Measurements from ENCODE around the gene TNFRSF1A. TPM values are rescaled to one million over a fixed set of nuclear protein-coding genes. Genes with fewer than 3 reads are reported as not detected.
A peak's percentile ranks its signal among the peaks of the same experiment; 100 is the strongest.

The TNFRSF1A gene
- total RNA-seq, 2 donors from 2014 or later, result 49.3 to 62.6 TPM

GRCh38 chr12:6288235-6288634 is 53.6 kb downstream of the TNFRSF1A start:
- Mint-ChIP-seq H3K27ac (no peak overlapping the region), H3K36me3 (no peaks in the 10 kb centered on the region), H3K9me3 (no peaks in the 10 kb centered on the region)
- no peak for DNase-seq (ENCODE audit: low spot score in 2 of 2)
- ATAC-seq, result no peak

GRCh38 chr12:6285532-6286306 is 56.2 kb downstream of the TNFRSF1A start:
- H3K27ac Mint-ChIP-seq, result no peak overlapping the region
- DNase-seq (ENCODE audit: low spot score in 2 of 2) (no peak), ATAC-seq (no peak)
- no peaks in the 10 kb centered on the region for H3K36me3 Mint-ChIP-seq
- H3K9me3 Mint-ChIP-seq, result no peaks in the 10 kb centered on the region

- peak in 1 of 2 donors; percentile 73 for DNase-seq (ENCODE audit: low spot score in 2 of 2)
- H3K36me3 Mint-ChIP-seq, result no peaks in the 10 kb centered on the region
- H3K9me3 Mint-ChIP-seq, result no peaks in the 10 kb centered on the region
- ATAC-seq, result peak; percentile 79 to 85
- no peak overlapping the region for H3K27ac Mint-ChIP-seq
These were observed 56.8 kb downstream of the TNFRSF1A start for GRCh38 chr12:6285063-6285477.

GRCh38 chr12:6284273-6284672 is 57.6 kb downstream of the TNFRSF1A start:
- Mint-ChIP-seq H3K9me3 (no peaks in the 10 kb centered on the region), H3K36me3 (no peaks in the 10 kb centered on the region), H3K27ac (no peak overlapping the region)
- DNase-seq (ENCODE audit: low spot score in 2 of 2), result no peak
- ATAC-seq, result no peak

GRCh38 chr12:6282453-6282840 is 59.4 kb downstream of the TNFRSF1A start:
- no peak for ATAC-seq
- H3K9me3 Mint-ChIP-seq, result no peaks in the 10 kb centered on the region
- DNase-seq (ENCODE audit: low spot score in 2 of 2), result no peak
- no peak overlapping the region for H3K27ac Mint-ChIP-seq
- no peaks in the 10 kb centered on the region for H3K36me3 Mint-ChIP-seq

GRCh38 chr12:6281081-6281809 is 60.6 kb downstream of the TNFRSF1A start:
- peak overlapping the region in 1 of 2 donors; percentile 69 for H3K27ac Mint-ChIP-seq
- no peak for ATAC-seq
- DNase-seq (ENCODE audit: low spot score in 2 of 2), result no peak
- H3K36me3 Mint-ChIP-seq, result no peaks in the 10 kb centered on the region
- H3K9me3 Mint-ChIP-seq, result no peaks in the 10 kb centered on the region

- no peak for ATAC-seq
- no peak for DNase-seq (ENCODE audit: low spot score in 2 of 2)
- H3K9me3 Mint-ChIP-seq, result no peaks in the 10 kb centered on the region
- H3K27ac Mint-ChIP-seq, result no peak overlapping the region
- H3K36me3 Mint-ChIP-seq, result no peaks in the 10 kb centered on the region
These were observed 61.2 kb downstream of the TNFRSF1A start for GRCh38 chr12:6280672-6281071.

GRCh38 chr12:6280053-6280469 is 61.8 kb downstream of the TNFRSF1A start:
- ATAC-seq, result no peak
- Mint-ChIP-seq H3K9me3 (no peaks in the 10 kb centered on the region), H3K27ac (no peak overlapping the region), H3K36me3 (no peaks in the 10 kb centered on the region)
- DNase-seq (ENCODE audit: low spot score in 2 of 2), result no peak

- Mint-ChIP-seq H3K9me3 (no peaks in the 10 kb centered on the region), H3K27ac (no peak overlapping the region), H3K36me3 (no peaks in the 10 kb centered on the region)
- DNase-seq (ENCODE audit: low spot score in 2 of 2) (no peak), ATAC-seq (no peak)
These were observed 62.2 kb downstream of the TNFRSF1A start for GRCh38 chr12:6279631-6280030.

GRCh38 chr12:6279256-6279628 is 62.6 kb downstream of the TNFRSF1A start:
- no peaks in the 10 kb centered on the region for H3K9me3 Mint-ChIP-seq
- H3K36me3 Mint-ChIP-seq, result no peaks in the 10 kb centered on the region
- no peak overlapping the region for H3K27ac Mint-ChIP-seq
- DNase-seq (ENCODE audit: low spot score in 2 of 2) (no peak), ATAC-seq (no peak)

Other genes with a start within 250 kb of the TNFRSF1A start
- gene VWF, start 217.4 kb downstream of the TNFRSF1A start, total RNA-seq, result under 1 TPM in 1 of 2 donors, not detected in 1; 0.12 TPM
- gene CD9, start 141.7 kb downstream of the TNFRSF1A start, total RNA-seq, result 10 to 100 TPM in 1 of 2 donors, 1 to 10 TPM in 1; 3.4 to 27.0 TPM
- not detected for gene PLEKHG6, start 31.4 kb downstream of the TNFRSF1A start, total RNA-seq
- 1 to 10 TPM; 1.1 to 2.8 TPM for gene SCNN1A, start 33.5 kb upstream of the TNFRSF1A start, total RNA-seq
- gene LTBR, start 42.1 kb upstream of the TNFRSF1A start, total RNA-seq, result 1 to 10 TPM; 2.0 to 3.1 TPM
- gene CD27, start 102.9 kb upstream of the TNFRSF1A start, total RNA-seq, result 100 to 1,000 TPM in 1 of 2 donors, 10 to 100 TPM in 1; 77.9 to 162 TPM
- 10 to 100 TPM; 31.4 to 33.7 TPM for gene TAPBPL, start 110.0 kb upstream of the TNFRSF1A start, total RNA-seq
- gene VAMP1, start 128.6 kb upstream of the TNFRSF1A start, total RNA-seq, result 100 to 1,000 TPM in 1 of 2 donors, 10 to 100 TPM in 1; 47.6 to 151 TPM
- gene MRPL51, start 151.2 kb upstream of the TNFRSF1A start, total RNA-seq, result 100 to 1,000 TPM; 305 to 440 TPM
- 100 to 1,000 TPM; 208 to 276 TPM for gene NCAPD2, start 152.0 kb upstream of the TNFRSF1A start, total RNA-seq
- 1,000 to 10,000 TPM; 5,900 to 8,209 TPM for gene GAPDH, start 192.4 kb upstream of the TNFRSF1A start, total RNA-seq
- gene IFFO1, start 214.0 kb upstream of the TNFRSF1A start, total RNA-seq, result 10 to 100 TPM; 10.3 to 16.4 TPM
- 10 to 100 TPM; 78.8 to 79.8 TPM for gene NOP2, start 226.2 kb upstream of the TNFRSF1A start, total RNA-seq

All from activated naive CD4-positive, alpha-beta T cell treated with anti-CD3 and anti-CD28 coated beads, Interleukin-2, amount 50 U/mL, for 72 hours (primary cell).